ENCODE results near the gene ACLY.

Gene ACLY

GRCh38 chr17:41873559-41874292, 45.0 kb downstream of the ACLY start:
- Histone ChIP-seq H3K4me3 (ENCODE audit: low read depth in 1 of 2, low read length in 2 of 2) (no peak overlapping the region), H3K27me3 (ENCODE audit: control insufficient read depth in 1 of 2, insufficient read depth in 2 of 2, low read length in 2 of 2) (no peaks in the 10 kb centered on the region), H3K36me3 (ENCODE audit: control insufficient read depth in 1 of 2, insufficient read depth in 2 of 2, low read length in 2 of 2) (peaks cover 46 to 71% of the 10 kb centered on the region in 2 donors), H3K4me1 (ENCODE audit: control insufficient read depth in 1 of 2, insufficient read depth in 2 of 2, low read length in 2 of 2) (no peaks in the 10 kb centered on the region), H3K27ac (ENCODE audit: low read depth, low read length) (no peak overlapping the region), H3K9ac (ENCODE audit: low read depth in 1 of 2, low read length in 2 of 2) (no peak overlapping the region), H3K9me3 (ENCODE audit: control insufficient read depth in 1 of 2, low read length in 2 of 2) (no peaks in the 10 kb centered on the region)

GRCh38 chr17:41871789-41872188, 47.0 kb downstream of the ACLY start:
- Histone ChIP-seq H3K4me1 (ENCODE audit: control insufficient read depth in 1 of 2, insufficient read depth in 2 of 2, low read length in 2 of 2) (no peaks in the 10 kb centered on the region), H3K27ac (ENCODE audit: low read depth, low read length) (no peak overlapping the region), H3K36me3 (ENCODE audit: control insufficient read depth in 1 of 2, insufficient read depth in 2 of 2, low read length in 2 of 2) (peaks cover 42 to 65% of the 10 kb centered on the region in 2 donors), H3K4me3 (ENCODE audit: low read depth in 1 of 2, low read length in 2 of 2) (no peak overlapping the region), H3K9me3 (ENCODE audit: control insufficient read depth in 1 of 2, low read length in 2 of 2) (no peaks in the 10 kb centered on the region), H3K9ac (ENCODE audit: low read depth in 1 of 2, low read length in 2 of 2) (no peak overlapping the region), H3K27me3 (ENCODE audit: control insufficient read depth in 1 of 2, insufficient read depth in 2 of 2, low read length in 2 of 2) (no peaks in the 10 kb centered on the region)

- Histone ChIP-seq H3K4me3 (ENCODE audit: low read depth in 1 of 2, low read length in 2 of 2) (no peak overlapping the region), H3K27me3 (ENCODE audit: control insufficient read depth in 1 of 2, insufficient read depth in 2 of 2, low read length in 2 of 2) (no peaks in the 10 kb centered on the region), H3K36me3 (ENCODE audit: control insufficient read depth in 1 of 2, insufficient read depth in 2 of 2, low read length in 2 of 2) (peaks cover 42 to 68% of the 10 kb centered on the region in 2 donors), H3K9ac (ENCODE audit: low read depth in 1 of 2, low read length in 2 of 2) (no peak overlapping the region), H3K27ac (ENCODE audit: low read depth, low read length) (no peak overlapping the region), H3K4me1 (ENCODE audit: control insufficient read depth in 1 of 2, insufficient read depth in 2 of 2, low read length in 2 of 2) (peaks cover 0 to under 1% of the 10 kb centered on the region in 2 donors), H3K9me3 (ENCODE audit: control insufficient read depth in 1 of 2, low read length in 2 of 2) (no peaks in the 10 kb centered on the region)
These were observed 48.1 kb downstream of the ACLY start for GRCh38 chr17:41870627-41871026.

DNA sequence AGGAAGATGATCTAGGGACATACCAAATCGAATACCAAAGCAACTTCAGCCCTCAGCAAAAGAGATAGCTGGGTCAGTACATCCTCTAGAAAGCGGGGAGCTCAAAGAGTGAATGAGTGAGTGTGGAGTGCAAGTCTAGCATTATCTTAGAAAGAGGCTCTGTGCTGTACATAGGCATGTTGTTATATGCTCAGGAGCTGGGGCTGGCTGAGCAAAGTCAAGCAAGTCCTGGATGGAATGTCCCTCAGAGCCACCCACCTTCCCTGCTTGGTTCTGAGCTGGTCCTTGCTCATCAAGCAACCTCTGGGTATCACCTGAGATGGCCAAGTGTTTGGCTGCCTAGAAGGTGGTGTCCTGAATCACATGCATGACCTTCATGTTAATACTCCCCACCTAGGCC, 48.7 kb downstream of the ACLY start:
- H3K4me1 ChIP-seq (ENCODE audit: control insufficient read depth in 1 of 2, insufficient read depth in 2 of 2, low read length in 2 of 2) = peaks cover 2% of the 10 kb centered on the region in 2 donors
- no peaks in the 10 kb centered on the region for H3K27me3 ChIP-seq (ENCODE audit: control insufficient read depth in 1 of 2, insufficient read depth in 2 of 2, low read length in 2 of 2)
- H3K9me3 ChIP-seq (ENCODE audit: control insufficient read depth in 1 of 2, low read length in 2 of 2) = no peaks in the 10 kb centered on the region
- H3K36me3 ChIP-seq (ENCODE audit: control insufficient read depth in 1 of 2, insufficient read depth in 2 of 2, low read length in 2 of 2) = peaks cover 42 to 68% of the 10 kb centered on the region in 2 donors
- H3K27ac ChIP-seq (ENCODE audit: low read depth, low read length) = no peak overlapping the region
- no peak overlapping the region for H3K4me3 ChIP-seq (ENCODE audit: low read depth in 1 of 2, low read length in 2 of 2)
- no peak overlapping the region for H3K9ac ChIP-seq (ENCODE audit: low read depth in 1 of 2, low read length in 2 of 2)

DNA sequence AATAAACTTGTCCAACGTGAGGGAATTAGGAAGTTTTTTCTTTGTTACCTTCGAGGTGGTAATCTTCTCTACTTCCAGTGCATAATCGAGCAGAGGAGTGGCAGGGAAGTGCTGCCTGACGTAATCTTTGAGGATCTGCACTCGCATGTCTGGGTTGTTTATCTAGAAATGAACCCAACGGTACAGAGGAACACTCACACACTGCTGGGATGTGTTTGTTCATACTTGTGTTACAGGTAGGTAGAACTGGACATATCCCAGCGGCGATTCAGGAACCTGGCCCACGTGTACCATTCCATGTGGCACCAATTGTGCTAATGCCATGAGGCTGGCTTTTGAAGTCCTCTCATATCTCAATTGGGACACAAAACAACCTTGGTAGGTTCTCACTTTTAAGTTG, 49.3 kb downstream of the ACLY start:
- H3K36me3 ChIP-seq (ENCODE audit: control insufficient read depth in 1 of 2, insufficient read depth in 2 of 2, low read length in 2 of 2) = peaks cover 42 to 68% of the 10 kb centered on the region in 2 donors
- H3K27me3 ChIP-seq (ENCODE audit: control insufficient read depth in 1 of 2, insufficient read depth in 2 of 2, low read length in 2 of 2) = no peaks in the 10 kb centered on the region
- no peak overlapping the region for H3K9ac ChIP-seq (ENCODE audit: low read depth in 1 of 2, low read length in 2 of 2)
- no peak overlapping the region for H3K4me3 ChIP-seq (ENCODE audit: low read depth in 1 of 2, low read length in 2 of 2)
- no peak overlapping the region for H3K27ac ChIP-seq (ENCODE audit: low read depth, low read length)
- H3K9me3 ChIP-seq (ENCODE audit: control insufficient read depth in 1 of 2, low read length in 2 of 2) = no peaks in the 10 kb centered on the region
- H3K4me1 ChIP-seq (ENCODE audit: control insufficient read depth in 1 of 2, insufficient read depth in 2 of 2, low read length in 2 of 2) = peaks cover 2 to 5% of the 10 kb centered on the region in 2 donors

- Histone ChIP-seq H3K9me3 (ENCODE audit: control insufficient read depth in 1 of 2, low read length in 2 of 2) (no peaks in the 10 kb centered on the region), H3K4me3 (ENCODE audit: low read depth in 1 of 2, low read length in 2 of 2) (no peak overlapping the region), H3K36me3 (ENCODE audit: control insufficient read depth in 1 of 2, insufficient read depth in 2 of 2, low read length in 2 of 2) (peaks cover 37 to 61% of the 10 kb centered on the region in 2 donors), H3K9ac (ENCODE audit: low read depth in 1 of 2, low read length in 2 of 2) (no peak overlapping the region), H3K27ac (ENCODE audit: low read depth, low read length) (no peak overlapping the region), H3K27me3 (ENCODE audit: control insufficient read depth in 1 of 2, insufficient read depth in 2 of 2, low read length in 2 of 2) (no peaks in the 10 kb centered on the region), H3K4me1 (ENCODE audit: control insufficient read depth in 1 of 2, insufficient read depth in 2 of 2, low read length in 2 of 2) (peaks cover 10 to 13% of the 10 kb centered on the region in 2 donors)
These were observed 50.2 kb downstream of the ACLY start for GRCh38 chr17:41868568-41868967.

GRCh38 chr17:41865596-41865893, 53.2 kb downstream of the ACLY start:
- Histone ChIP-seq H3K9ac (ENCODE audit: low read depth in 1 of 2, low read length in 2 of 2) (peak overlapping the region; percentile 58 to 90), H3K4me3 (ENCODE audit: low read depth in 1 of 2, low read length in 2 of 2) (peak overlapping the region; percentile 84 to 95), H3K27ac (ENCODE audit: low read depth, low read length) (no peak overlapping the region), H3K27me3 (ENCODE audit: control insufficient read depth in 1 of 2, insufficient read depth in 2 of 2, low read length in 2 of 2) (no peaks in the 10 kb centered on the region), H3K9me3 (ENCODE audit: control insufficient read depth in 1 of 2, low read length in 2 of 2) (no peaks in the 10 kb centered on the region), H3K4me1 (ENCODE audit: control insufficient read depth in 1 of 2, insufficient read depth in 2 of 2, low read length in 2 of 2) (peaks cover 19 to 21% of the 10 kb centered on the region in 2 donors), H3K36me3 (ENCODE audit: control insufficient read depth in 1 of 2, insufficient read depth in 2 of 2, low read length in 2 of 2) (peaks cover 20 to 35% of the 10 kb centered on the region in 2 donors)

DNA sequence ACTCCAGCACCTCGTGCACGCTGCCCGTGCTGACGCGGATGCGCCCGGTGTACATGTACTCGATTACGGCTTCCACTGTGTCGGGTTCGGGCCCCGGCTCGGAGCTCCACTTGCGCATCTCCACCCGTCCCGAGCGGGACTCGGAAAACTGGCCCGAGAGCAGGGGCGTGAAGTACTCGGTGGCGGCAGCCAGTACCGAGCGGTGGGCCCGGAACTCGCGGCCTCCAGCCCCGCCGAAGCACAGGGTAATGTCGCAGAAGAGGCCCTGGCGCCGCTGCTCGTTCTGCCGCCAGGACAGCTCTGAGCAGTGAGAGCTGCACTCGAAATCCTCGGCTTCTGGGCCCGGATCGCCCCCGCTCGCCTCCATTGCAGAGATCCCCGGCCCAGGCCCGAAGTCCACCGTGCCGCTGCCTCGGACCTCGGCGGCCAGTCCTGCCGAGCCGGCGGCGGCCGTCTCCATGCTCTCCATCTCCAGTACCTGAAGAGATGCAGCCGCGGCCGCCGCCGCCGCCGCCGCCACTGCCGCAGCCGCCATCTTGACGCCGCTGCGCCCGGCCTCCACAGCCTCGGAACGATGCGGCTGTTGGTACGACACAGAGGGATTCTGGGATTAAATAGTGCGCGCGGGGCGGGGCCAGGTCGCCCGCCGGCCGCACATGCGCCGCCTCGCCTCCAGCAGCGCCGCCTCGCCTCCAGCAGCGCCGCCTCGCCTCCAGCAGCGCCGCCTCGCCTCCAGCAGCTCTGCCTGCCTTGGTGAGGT, 53.7 kb downstream of the ACLY start, which contains the start of gene KLHL11:
KLHL11 (minus strand) TSS at position 588 of the 760 bp plus-strand sequence; CDS start at position 535, 53 bp downstream.
- Histone ChIP-seq H3K4me3 (ENCODE audit: low read depth in 1 of 2, low read length in 2 of 2) (peak within 1 kb of the TSS; percentile 84 to 95), H3K27ac (ENCODE audit: low read depth, low read length) (peak within 1 kb of the TSS; percentile 75), H3K36me3 (ENCODE audit: control insufficient read depth in 1 of 2, insufficient read depth in 2 of 2, low read length in 2 of 2) (peaks cover 15 to 29% of the 10 kb centered on the region in 2 donors), H3K9me3 (ENCODE audit: control insufficient read depth in 1 of 2, low read length in 2 of 2) (no peaks in the 10 kb centered on the region), H3K27me3 (ENCODE audit: control insufficient read depth in 1 of 2, insufficient read depth in 2 of 2, low read length in 2 of 2) (no peaks in the 10 kb centered on the region), H3K9ac (ENCODE audit: low read depth in 1 of 2, low read length in 2 of 2) (peak within 1 kb of the TSS; percentile 90 to 94), H3K4me1 (ENCODE audit: control insufficient read depth in 1 of 2, insufficient read depth in 2 of 2, low read length in 2 of 2) (peaks cover 19 to 21% of the 10 kb centered on the region in 2 donors)

- Histone ChIP-seq H3K4me3 (ENCODE audit: low read depth in 1 of 2, low read length in 2 of 2) (peak overlapping the region; percentile 84 to 95), H3K27me3 (ENCODE audit: control insufficient read depth in 1 of 2, insufficient read depth in 2 of 2, low read length in 2 of 2) (no peaks in the 10 kb centered on the region), H3K4me1 (ENCODE audit: control insufficient read depth in 1 of 2, insufficient read depth in 2 of 2, low read length in 2 of 2) (peaks cover 19 to 21% of the 10 kb centered on the region in 2 donors), H3K9me3 (ENCODE audit: control insufficient read depth in 1 of 2, low read length in 2 of 2) (no peaks in the 10 kb centered on the region), H3K27ac (ENCODE audit: low read depth, low read length) (peak overlapping the region; percentile 75), H3K9ac (ENCODE audit: low read depth in 1 of 2, low read length in 2 of 2) (peak overlapping the region; percentile 90 to 94), H3K36me3 (ENCODE audit: control insufficient read depth in 1 of 2, insufficient read depth in 2 of 2, low read length in 2 of 2) (peaks cover 11 to 24% of the 10 kb centered on the region in 2 donors)
These were observed 54.3 kb downstream of the ACLY start for GRCh38 chr17:41864498-41864835.

DNA sequence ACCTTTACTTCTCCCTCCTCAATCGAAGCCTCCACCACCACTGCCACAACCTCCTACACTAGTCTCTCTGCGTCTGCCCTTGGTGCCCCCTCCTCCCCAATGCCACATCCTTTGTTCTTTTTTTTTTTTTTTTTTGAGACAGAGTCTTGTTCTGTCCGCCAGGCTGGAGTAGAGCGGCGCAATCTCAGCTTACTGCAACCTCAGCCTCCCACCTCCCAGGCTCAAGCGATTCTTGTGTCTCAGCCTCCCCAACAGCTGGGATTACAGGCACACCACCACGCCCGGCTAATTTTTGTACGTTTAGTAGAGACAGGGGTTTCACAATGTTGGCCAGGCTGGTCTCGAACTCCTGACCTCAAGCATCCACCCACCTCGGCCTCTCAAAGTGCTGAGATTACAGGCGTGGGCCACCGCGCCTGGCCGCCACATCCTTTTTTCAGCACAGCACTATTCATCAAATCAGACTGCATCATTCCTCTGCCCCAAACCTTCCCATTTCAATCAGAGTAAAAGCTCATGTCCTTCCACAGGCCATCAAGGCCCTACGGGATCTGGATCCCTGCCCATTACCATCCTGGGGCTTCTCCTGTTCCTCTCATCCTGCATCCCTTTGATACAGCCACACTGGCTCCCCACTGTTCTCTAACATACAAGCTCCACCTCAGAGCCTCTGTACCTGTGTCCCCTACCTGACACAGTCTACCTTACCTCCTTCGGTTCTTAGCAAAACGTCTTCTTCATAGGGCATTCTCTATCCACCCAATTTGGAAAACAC, 55.5 kb downstream of the ACLY start:
- Histone ChIP-seq H3K27me3 (ENCODE audit: control insufficient read depth in 1 of 2, insufficient read depth in 2 of 2, low read length in 2 of 2) (no peaks in the 10 kb centered on the region), H3K9me3 (ENCODE audit: control insufficient read depth in 1 of 2, low read length in 2 of 2) (no peaks in the 10 kb centered on the region), H3K9ac (ENCODE audit: low read depth in 1 of 2, low read length in 2 of 2) (peak overlapping the region in 1 of 2 donors; percentile 90), H3K4me1 (ENCODE audit: control insufficient read depth in 1 of 2, insufficient read depth in 2 of 2, low read length in 2 of 2) (peaks cover 19 to 21% of the 10 kb centered on the region in 2 donors), H3K4me3 (ENCODE audit: low read depth in 1 of 2, low read length in 2 of 2) (peak overlapping the region; percentile 84 to 95), H3K27ac (ENCODE audit: low read depth, low read length) (no peak overlapping the region), H3K36me3 (ENCODE audit: control insufficient read depth in 1 of 2, insufficient read depth in 2 of 2, low read length in 2 of 2) (peaks cover 5 to 14% of the 10 kb centered on the region in 2 donors)

All from duodenal mucosa (tissue), 2 donors.